Astrocyte (in vitro differentiated cells and primary cell): ENCODE data around the gene NMBR. TPM values are rescaled to one million over a fixed set of nuclear protein-coding genes. Genes with fewer than 3 reads are reported as not detected.
"Not testable (repeated sequence)": the region's sequence is repeated elsewhere in the genome, so short reads cannot be mapped to it uniquely, and the experiment has no call there.

ENCODE experiments used
- DNase-seq: peaks from one replicate; pipeline ENCODE4 v3.0.0-alpha.2; 2010; ENCODE audit warnings: low read depth
- FAIRE-seq: peaks from 2 replicates; lab custom pipeline; 2011; peaks lifted over from hg19 to GRCh38; lab: Jason Lieb, UNC
- H2AFZ ChIP-seq: 2 replicates; pipeline ENCODE4 v1.6.0; 2012; ENCODE audit warnings: low read depth, low read length, inconsistent platforms
- H3K27ac ChIP-seq: 2 replicates; pipeline ENCODE4 v1.5.1; 2011; ENCODE audit warnings: low read depth, low read length, inconsistent platforms
- H3K27me3 ChIP-seq: 2 replicates; pipeline ENCODE4 v1.6.0; 2011; ENCODE audit warnings: low read length, inconsistent platforms; ENCODE audit not compliant: insufficient read depth
- H3K36me3 ChIP-seq: 2 replicates; pipeline ENCODE4 v1.5.1; 2011; ENCODE audit warnings: low read length, inconsistent platforms; ENCODE audit not compliant: insufficient read depth
- H3K4me1 ChIP-seq: 2 replicates; pipeline ENCODE4 v1.5.1; 2011; ENCODE audit warnings: low read length, inconsistent platforms; ENCODE audit not compliant: insufficient read depth
- H3K4me2 ChIP-seq: 2 replicates; pipeline ENCODE4 v1.6.0; 2012; ENCODE audit warnings: low read length, inconsistent platforms
- H3K4me3 ChIP-seq: 2 replicates; pipeline ENCODE4 v1.5.1; 2011; ENCODE audit warnings: low read depth, mild to moderate bottlenecking, low read length, inconsistent platforms; ENCODE audit not compliant: insufficient read depth
- H3K79me2 ChIP-seq: 2 replicates; pipeline ENCODE4 v1.6.0; 2012; ENCODE audit warnings: mild to moderate bottlenecking, low read length, inconsistent platforms; ENCODE audit not compliant: insufficient read depth
- H3K9ac ChIP-seq: 2 replicates; pipeline ENCODE4 v1.6.0; 2012; ENCODE audit warnings: mild to moderate bottlenecking, low read length, inconsistent platforms
- H3K9me3 ChIP-seq: 2 replicates; pipeline ENCODE4 v1.5.1; 2012; ENCODE audit warnings: low read depth, mild to moderate bottlenecking, low read length, inconsistent platforms; ENCODE audit not compliant: insufficient read depth
- H4K20me1 ChIP-seq: 2 replicates; pipeline ENCODE4 v1.6.0; 2012; ENCODE audit warnings: low read length, inconsistent platforms; ENCODE audit not compliant: insufficient read depth
- H3K27ac Mint-ChIP-seq: one replicate; pipeline ENCODE4 v1.8.0; 2021; ENCODE audit warnings: mild to moderate bottlenecking, mixed read lengths; ENCODE audit not compliant: unreplicated experiment
- H3K27me3 Mint-ChIP-seq: one replicate; pipeline ENCODE4 v1.8.0; 2021; ENCODE audit warnings: low read depth, mixed read lengths; ENCODE audit not compliant: unreplicated experiment
- H3K36me3 Mint-ChIP-seq: one replicate; pipeline ENCODE4 v1.8.0; 2021; ENCODE audit warnings: low read depth, mixed read lengths; ENCODE audit not compliant: unreplicated experiment
- H3K4me1 Mint-ChIP-seq: one replicate; pipeline ENCODE4 v1.8.0; 2021; ENCODE audit warnings: low read depth, mixed read lengths; ENCODE audit not compliant: unreplicated experiment
- H3K4me3 Mint-ChIP-seq: one replicate; pipeline ENCODE4 v1.8.0; 2021; ENCODE audit warnings: mild to moderate bottlenecking, moderate library complexity, mixed read lengths; ENCODE audit not compliant: unreplicated experiment
- H3K9me3 Mint-ChIP-seq: one replicate; pipeline ENCODE4 v1.8.0; 2021; ENCODE audit warnings: mild to moderate bottlenecking, mixed read lengths; ENCODE audit not compliant: unreplicated experiment
- EZH2 ChIP-seq: IDR thresholded peaks from 2 replicates; pipeline ENCODE4 v1.6.1; 2012; ENCODE audit warnings: mild to moderate bottlenecking, low read length, inconsistent platforms; ENCODE audit not compliant: insufficient read depth
- total RNA-seq: library from RNA; stranded (reverse); gene quantifications from 2 replicates; pipeline ENCODE4 v1.2.1, GENCODE V29; 2021
- TF ChIP-seq, protein P1 (sequence below): IDR thresholded peaks from 2 replicates; pipeline ENCODE4 v1.5.1; 2011; ENCODE audit warnings: low read depth, mild to moderate bottlenecking, inconsistent platforms, low read length, moderate library complexity; ENCODE audit not compliant: insufficient read depth

NMBR gene
- total RNA-seq, 1 donor from 2014 or later: not detected

DNA sequence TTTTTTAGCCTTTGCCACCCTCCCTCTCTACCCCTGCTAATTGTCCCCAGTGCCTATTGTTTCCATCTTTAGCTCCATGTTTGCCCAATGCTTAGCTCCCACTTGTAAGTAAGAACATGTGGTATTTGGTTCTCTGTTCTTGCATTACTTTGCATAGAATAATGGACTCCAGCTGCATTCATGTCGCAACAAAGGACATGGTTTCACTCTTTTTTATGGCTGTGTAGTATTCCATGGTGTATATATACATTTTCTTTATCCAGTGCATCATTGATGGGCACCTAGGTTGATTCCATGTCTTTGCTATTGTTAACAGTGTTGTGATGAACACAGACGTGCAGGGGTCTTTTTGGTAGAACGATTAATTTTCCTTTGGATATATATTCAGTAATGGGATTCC lies 118.4 kb downstream of the NMBR start:
- Mint-ChIP-seq H3K27me3 (no peaks in the 10 kb centered on the region), H3K4me1 (no peaks in the 10 kb centered on the region), H3K36me3 (no peaks in the 10 kb centered on the region), H3K9me3 (peaks cover 7% of the 10 kb centered on the region), H3K27ac (no peak overlapping the region), H3K4me3 (no peak overlapping the region)
- H3K4me2 ChIP-seq: peak overlapping the region; percentile 74
- H3K4me3 ChIP-seq: no peak overlapping the region
- TF ChIP-seq, protein P1, sequence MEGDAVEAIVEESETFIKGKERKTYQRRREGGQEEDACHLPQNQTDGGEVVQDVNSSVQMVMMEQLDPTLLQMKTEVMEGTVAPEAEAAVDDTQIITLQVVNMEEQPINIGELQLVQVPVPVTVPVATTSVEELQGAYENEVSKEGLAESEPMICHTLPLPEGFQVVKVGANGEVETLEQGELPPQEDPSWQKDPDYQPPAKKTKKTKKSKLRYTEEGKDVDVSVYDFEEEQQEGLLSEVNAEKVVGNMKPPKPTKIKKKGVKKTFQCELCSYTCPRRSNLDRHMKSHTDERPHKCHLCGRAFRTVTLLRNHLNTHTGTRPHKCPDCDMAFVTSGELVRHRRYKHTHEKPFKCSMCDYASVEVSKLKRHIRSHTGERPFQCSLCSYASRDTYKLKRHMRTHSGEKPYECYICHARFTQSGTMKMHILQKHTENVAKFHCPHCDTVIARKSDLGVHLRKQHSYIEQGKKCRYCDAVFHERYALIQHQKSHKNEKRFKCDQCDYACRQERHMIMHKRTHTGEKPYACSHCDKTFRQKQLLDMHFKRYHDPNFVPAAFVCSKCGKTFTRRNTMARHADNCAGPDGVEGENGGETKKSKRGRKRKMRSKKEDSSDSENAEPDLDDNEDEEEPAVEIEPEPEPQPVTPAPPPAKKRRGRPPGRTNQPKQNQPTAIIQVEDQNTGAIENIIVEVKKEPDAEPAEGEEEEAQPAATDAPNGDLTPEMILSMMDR: no peak
- TF ChIP-seq EZH2: no peak
- DNase-seq: no peak
- FAIRE-seq: no peak
- no peak overlapping the region for H3K27ac ChIP-seq
- no peak overlapping the region for H3K9ac ChIP-seq
- H3K27me3 ChIP-seq: no peaks in the 10 kb centered on the region
- H3K4me1 ChIP-seq: no peaks in the 10 kb centered on the region
- no peaks in the 10 kb centered on the region for H3K36me3 ChIP-seq
- no peak overlapping the region for H2AFZ ChIP-seq
- no peaks in the 10 kb centered on the region for H3K9me3 ChIP-seq
- no peaks in the 10 kb centered on the region for H4K20me1 ChIP-seq
- H3K79me2 ChIP-seq: peaks cover 3% of the 10 kb centered on the region

DNA sequence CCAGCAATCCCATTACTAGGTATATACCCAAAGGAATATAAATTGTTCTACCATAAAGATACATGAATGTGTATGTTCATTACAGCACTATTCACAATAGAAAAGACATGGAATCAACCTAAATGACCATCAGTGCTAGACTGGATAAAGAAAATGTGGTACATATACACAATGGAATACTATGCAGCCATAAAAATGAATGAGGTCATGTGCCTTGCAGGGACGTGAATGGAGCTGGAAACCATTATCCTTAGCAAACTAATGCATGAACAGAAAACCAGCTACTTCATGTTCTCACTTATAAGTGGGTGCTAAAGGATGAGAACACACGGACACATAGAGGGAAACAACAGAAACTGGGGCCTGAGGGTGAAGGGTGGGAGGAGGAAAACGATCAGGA lies 119.1 kb downstream of the NMBR start:
- not testable (repeated sequence) for H3K4me2 ChIP-seq, H3K36me3 Mint-ChIP-seq, H3K4me1 ChIP-seq, FAIRE-seq, H3K79me2 ChIP-seq, H2AFZ ChIP-seq, H4K20me1 ChIP-seq, H3K9ac ChIP-seq, H3K9me3 ChIP-seq, H3K9me3 Mint-ChIP-seq, H3K27me3 Mint-ChIP-seq, H3K36me3 ChIP-seq, H3K27ac Mint-ChIP-seq, DNase-seq, H3K4me1 Mint-ChIP-seq, H3K4me3 Mint-ChIP-seq, H3K27ac ChIP-seq, H3K27me3 ChIP-seq, H3K4me3 ChIP-seq

DNA sequence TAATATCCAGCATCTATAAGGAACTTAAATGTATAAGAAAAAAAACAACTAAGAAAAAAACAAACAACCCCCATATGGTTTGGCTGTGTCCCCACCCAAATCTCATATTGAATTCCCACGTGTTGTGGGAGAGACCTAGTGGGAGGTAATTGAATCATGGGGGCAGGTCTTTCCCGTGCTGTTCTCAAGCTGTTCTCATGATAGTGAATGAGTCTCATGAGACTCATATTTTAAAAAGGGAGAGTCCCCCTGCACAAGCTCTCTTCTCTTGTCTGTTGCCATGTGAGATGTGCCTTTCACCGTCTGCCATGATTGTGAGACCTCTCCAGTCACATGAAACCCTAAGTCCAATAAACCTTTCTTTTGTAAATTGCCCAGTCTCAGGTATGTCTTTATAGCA lies 119.8 kb downstream of the NMBR start:
- Mint-ChIP-seq H3K4me1 (no peaks in the 10 kb centered on the region), H3K27me3 (no peaks in the 10 kb centered on the region), H3K4me3 (no peak overlapping the region), H3K27ac (no peak overlapping the region), H3K9me3 (peaks cover 7% of the 10 kb centered on the region), H3K36me3 (no peaks in the 10 kb centered on the region)
- no peaks in the 10 kb centered on the region for H4K20me1 ChIP-seq
- H2AFZ ChIP-seq: no peak overlapping the region
- no peak overlapping the region for H3K27ac ChIP-seq
- no peak for FAIRE-seq
- H3K4me2 ChIP-seq: no peak overlapping the region
- no peaks in the 10 kb centered on the region for H3K4me1 ChIP-seq
- H3K27me3 ChIP-seq: no peaks in the 10 kb centered on the region
- no peak overlapping the region for H3K4me3 ChIP-seq
- no peak overlapping the region for H3K9ac ChIP-seq
- TF ChIP-seq EZH2: no peak
- TF ChIP-seq, protein P1: no peak
- DNase-seq: no peak
- H3K79me2 ChIP-seq: peaks cover 3% of the 10 kb centered on the region
- H3K36me3 ChIP-seq: no peaks in the 10 kb centered on the region
- no peaks in the 10 kb centered on the region for H3K9me3 ChIP-seq
